ENCODE results near the gene TTC17. TPM values are rescaled to one million over a fixed set of nuclear protein-coding genes. Genes with fewer than 3 reads are reported as not detected.

Gene TTC17
- total RNA-seq, 1 donor, result 77.4 TPM

DNA sequence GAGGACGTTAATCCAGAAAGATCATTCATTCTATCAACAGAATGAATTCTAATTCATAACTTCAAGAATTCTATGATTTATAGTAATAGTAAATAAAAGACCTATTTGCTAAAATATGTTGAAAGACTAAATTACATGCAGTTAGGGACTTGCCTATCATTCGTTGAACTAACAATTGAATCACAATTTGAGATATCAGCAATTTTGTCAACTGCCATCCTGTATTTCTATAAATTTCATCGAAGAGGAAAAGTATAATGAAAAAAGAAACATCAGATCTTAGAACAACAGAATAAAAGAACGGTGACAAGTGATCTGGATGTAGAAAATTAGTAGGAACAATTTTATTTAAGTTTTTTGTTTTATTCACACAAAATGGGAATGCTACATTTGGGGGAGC is 4.4 kb upstream of the TTC17 start:
- Histone ChIP-seq H3K9me3 (ENCODE audit: low read depth, low read length) (no peaks in the 10 kb centered on the region), H4K20me1 (ENCODE audit: insufficient read depth, low read length) (no peaks in the 10 kb centered on the region), H3K79me2 (ENCODE audit: insufficient read depth, low read length) (peaks cover 5% of the 10 kb centered on the region), H3K4me3 (ENCODE audit: insufficient read depth, low read length) (no peak overlapping the region), H2AFZ (ENCODE audit: low read length) (no peak overlapping the region), H3K4me2 (ENCODE audit: insufficient read depth, low read length) (no peak overlapping the region), H3K36me3 (ENCODE audit: insufficient read depth, low read length) (no peaks in the 10 kb centered on the region), H3K27ac (ENCODE audit: low read depth, low read length) (no peak overlapping the region), H3K27me3 (ENCODE audit: insufficient read depth, low read length) (no peaks in the 10 kb centered on the region), H3K4me1 (ENCODE audit: insufficient read depth, low read length) (no peaks in the 10 kb centered on the region)
- TF ChIP-seq CTCF (IDR thresholded peaks at IDR 0.05; ENCODE audit: extremely low read depth, low read depth, low read length), result no peak
- DNase-seq (ENCODE audit: insufficient read length, low spot score, missing footprints), result no peak

DNA sequence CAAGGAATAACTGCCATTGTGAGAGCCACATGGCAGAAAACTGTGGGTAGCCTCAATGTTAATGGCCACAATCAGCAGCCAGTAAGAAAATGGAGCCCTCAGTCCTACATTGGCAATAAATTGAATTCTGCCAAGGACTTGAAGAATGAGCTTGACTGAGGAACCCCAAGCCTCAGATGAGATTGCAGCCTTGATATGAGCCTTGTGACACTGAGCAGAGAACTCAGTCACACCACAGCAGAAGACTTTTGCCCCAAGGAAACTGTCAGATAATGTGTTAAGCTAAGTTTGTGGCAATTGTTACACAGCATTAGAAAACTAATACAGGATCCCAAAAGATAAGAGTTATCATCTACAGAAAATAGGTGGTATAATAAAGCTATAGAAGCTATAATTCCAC is 2.4 kb upstream of the TTC17 start:
- H3K4me3 ChIP-seq (ENCODE audit: insufficient read depth, low read length), result no peak overlapping the region
- no peak for DNase-seq (ENCODE audit: insufficient read length, low spot score, missing footprints)
- no peaks in the 10 kb centered on the region for H3K27me3 ChIP-seq (ENCODE audit: insufficient read depth, low read length)
- peaks cover 26% of the 10 kb centered on the region for H3K79me2 ChIP-seq (ENCODE audit: insufficient read depth, low read length)
- peaks cover 14% of the 10 kb centered on the region for H3K4me1 ChIP-seq (ENCODE audit: insufficient read depth, low read length)
- peaks cover 18% of the 10 kb centered on the region for H4K20me1 ChIP-seq (ENCODE audit: insufficient read depth, low read length)
- H3K27ac ChIP-seq (ENCODE audit: low read depth, low read length), result no peak overlapping the region
- H3K4me2 ChIP-seq (ENCODE audit: insufficient read depth, low read length), result no peak overlapping the region
- no peaks in the 10 kb centered on the region for H3K36me3 ChIP-seq (ENCODE audit: insufficient read depth, low read length)
- TF ChIP-seq CTCF (IDR thresholded peaks at IDR 0.05; ENCODE audit: extremely low read depth, low read depth, low read length), result no peak
- no peak overlapping the region for H2AFZ ChIP-seq (ENCODE audit: low read length)
- no peaks in the 10 kb centered on the region for H3K9me3 ChIP-seq (ENCODE audit: low read depth, low read length)

GRCh38 chr11:43358279-43358800 is 380 bp upstream of the TTC17 start:
- no peaks in the 10 kb centered on the region for H3K27me3 ChIP-seq (ENCODE audit: insufficient read depth, low read length)
- H3K4me1 ChIP-seq (ENCODE audit: insufficient read depth, low read length), result peaks cover 14% of the 10 kb centered on the region
- H4K20me1 ChIP-seq (ENCODE audit: insufficient read depth, low read length), result peaks cover 24% of the 10 kb centered on the region
- peak overlapping the region; percentile 97 for H3K4me3 ChIP-seq (ENCODE audit: insufficient read depth, low read length)
- H3K36me3 ChIP-seq (ENCODE audit: insufficient read depth, low read length), result no peaks in the 10 kb centered on the region
- DNase-seq (ENCODE audit: insufficient read length, low spot score, missing footprints), result no peak
- no peak for TF ChIP-seq CTCF (IDR thresholded peaks at IDR 0.05; ENCODE audit: extremely low read depth, low read depth, low read length)
- H3K9me3 ChIP-seq (ENCODE audit: low read depth, low read length), result no peaks in the 10 kb centered on the region
- H3K79me2 ChIP-seq (ENCODE audit: insufficient read depth, low read length), result peaks cover 46% of the 10 kb centered on the region
- H3K27ac ChIP-seq (ENCODE audit: low read depth, low read length), result peak overlapping the region; percentile 93
- peak overlapping the region; percentile 97 for H2AFZ ChIP-seq (ENCODE audit: low read length)
- H3K4me2 ChIP-seq (ENCODE audit: insufficient read depth, low read length), result peak overlapping the region; percentile 94

DNA sequence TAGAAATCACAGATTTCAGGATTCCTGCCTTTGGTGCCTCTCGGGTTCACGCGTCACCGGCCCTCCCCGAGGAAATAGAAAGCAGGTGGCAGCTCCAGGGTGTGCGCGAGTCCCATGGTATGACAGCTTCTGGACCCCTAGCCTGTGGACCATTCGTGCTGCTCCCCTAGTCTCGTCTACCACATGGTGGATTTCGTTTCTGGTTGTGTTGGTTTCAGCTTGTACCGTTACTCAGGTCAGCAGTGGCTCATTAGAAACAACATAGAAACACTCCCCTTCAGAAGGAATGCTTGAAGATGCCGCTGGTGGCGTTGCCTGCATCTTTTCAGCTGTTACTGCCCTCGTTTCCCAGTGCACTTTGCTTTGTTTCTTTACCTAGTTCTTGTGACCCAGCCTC is 700 bp downstream of the TTC17 start:
- Histone ChIP-seq H3K4me1 (ENCODE audit: insufficient read depth, low read length) (peaks cover 14% of the 10 kb centered on the region), H3K4me3 (ENCODE audit: insufficient read depth, low read length) (peak overlapping the region; percentile 97), H3K79me2 (ENCODE audit: insufficient read depth, low read length) (peaks cover 56% of the 10 kb centered on the region), H4K20me1 (ENCODE audit: insufficient read depth, low read length) (peaks cover 24% of the 10 kb centered on the region), H3K36me3 (ENCODE audit: insufficient read depth, low read length) (no peaks in the 10 kb centered on the region), H3K27ac (ENCODE audit: low read depth, low read length) (peak overlapping the region; percentile 93), H3K4me2 (ENCODE audit: insufficient read depth, low read length) (peak overlapping the region; percentile 94), H3K9me3 (ENCODE audit: low read depth, low read length) (no peaks in the 10 kb centered on the region), H3K27me3 (ENCODE audit: insufficient read depth, low read length) (no peaks in the 10 kb centered on the region), H2AFZ (ENCODE audit: low read length) (peak overlapping the region; percentile 97)
- no peak for DNase-seq (ENCODE audit: insufficient read length, low spot score, missing footprints)
- no peak for TF ChIP-seq CTCF (IDR thresholded peaks at IDR 0.05; ENCODE audit: extremely low read depth, low read depth, low read length)

All from osteoblast (primary cell).